Measurements from ENCODE around the gene MED22. TPM values are rescaled to one million over a fixed set of nuclear protein-coding genes. Genes with fewer than 3 reads are reported as not detected.
A peak's percentile ranks its signal among the peaks of the same experiment; 100 is the strongest.

The MED22 gene
- total RNA-seq, 1 donor from 2014 or later: 39.5 TPM

GRCh38 chr9:133370685-133371084 lies 22.8 kb upstream of the MED22 start:
- H3K27ac Mint-ChIP-seq: peak overlapping the region; percentile 94
- H3K4me3 Mint-ChIP-seq: peak overlapping the region; percentile 84
- H3K36me3 Mint-ChIP-seq (ENCODE audit: low read depth): peaks cover 76% of the 10 kb centered on the region
- H3K9me3 Mint-ChIP-seq: no peaks in the 10 kb centered on the region
- H3K4me1 Mint-ChIP-seq: peaks cover 62% of the 10 kb centered on the region
- H3K27me3 Mint-ChIP-seq: peaks cover 2% of the 10 kb centered on the region
- intact Hi-C loops (cut with micrococcal nuclease): loop anchor here (1.0 to 5.0 kb wide), 6 partner anchors 14 to 223 kb away; partner anchors contain the start of genes MED22, RPL7A, SURF1 and SURF2
- peak; percentile 80 for DNase-seq

- Mint-ChIP-seq H3K27me3 (peaks cover 2% of the 10 kb centered on the region), H3K27ac (peak overlapping the region; percentile 94), H3K9me3 (no peaks in the 10 kb centered on the region), H3K36me3 (ENCODE audit: low read depth) (peaks cover 80% of the 10 kb centered on the region), H3K4me1 (peaks cover 59% of the 10 kb centered on the region), H3K4me3 (peak overlapping the region; percentile 84)
- no peak for DNase-seq
- intact Hi-C loops (cut with micrococcal nuclease): loop anchor here (2.0 to 5.0 kb wide), 3 partner anchors 91 to 223 kb away; no protein-coding TSS in a partner anchor
These were observed 22.0 kb upstream of the MED22 start for GRCh38 chr9:133369933-133370332.

GRCh38 chr9:133369422-133369821 lies 21.5 kb upstream of the MED22 start:
- intact Hi-C loops (cut with micrococcal nuclease): no loop called here
- peak overlapping the region; percentile 94 for H3K27ac Mint-ChIP-seq
- H3K4me1 Mint-ChIP-seq: peaks cover 55% of the 10 kb centered on the region
- DNase-seq: no peak
- peaks cover 75% of the 10 kb centered on the region for H3K36me3 Mint-ChIP-seq (ENCODE audit: low read depth)
- no peaks in the 10 kb centered on the region for H3K9me3 Mint-ChIP-seq
- peak overlapping the region; percentile 84 for H3K4me3 Mint-ChIP-seq
- no peaks in the 10 kb centered on the region for H3K27me3 Mint-ChIP-seq

- Mint-ChIP-seq H3K9me3 (no peaks in the 10 kb centered on the region), H3K4me1 (peaks cover 52% of the 10 kb centered on the region), H3K36me3 (ENCODE audit: low read depth) (peaks cover 80% of the 10 kb centered on the region), H3K27me3 (no peaks in the 10 kb centered on the region), H3K4me3 (peak overlapping the region; percentile 22), H3K27ac (peak overlapping the region; percentile 94)
- intact Hi-C loops (cut with micrococcal nuclease): no loop called here
- DNase-seq: no peak
These were observed 20.4 kb upstream of the MED22 start for GRCh38 chr9:133368249-133368881.

- H3K4me1 Mint-ChIP-seq: peaks cover 46% of the 10 kb centered on the region
- DNase-seq: no peak
- H3K9me3 Mint-ChIP-seq: no peaks in the 10 kb centered on the region
- no peaks in the 10 kb centered on the region for H3K27me3 Mint-ChIP-seq
- H3K27ac Mint-ChIP-seq: no peak overlapping the region
- H3K4me3 Mint-ChIP-seq: no peak overlapping the region
- H3K36me3 Mint-ChIP-seq (ENCODE audit: low read depth): peaks cover 80% of the 10 kb centered on the region
- intact Hi-C loops (cut with micrococcal nuclease): no loop called here
These were observed 19.8 kb upstream of the MED22 start for GRCh38 chr9:133367778-133368177.

DNA sequence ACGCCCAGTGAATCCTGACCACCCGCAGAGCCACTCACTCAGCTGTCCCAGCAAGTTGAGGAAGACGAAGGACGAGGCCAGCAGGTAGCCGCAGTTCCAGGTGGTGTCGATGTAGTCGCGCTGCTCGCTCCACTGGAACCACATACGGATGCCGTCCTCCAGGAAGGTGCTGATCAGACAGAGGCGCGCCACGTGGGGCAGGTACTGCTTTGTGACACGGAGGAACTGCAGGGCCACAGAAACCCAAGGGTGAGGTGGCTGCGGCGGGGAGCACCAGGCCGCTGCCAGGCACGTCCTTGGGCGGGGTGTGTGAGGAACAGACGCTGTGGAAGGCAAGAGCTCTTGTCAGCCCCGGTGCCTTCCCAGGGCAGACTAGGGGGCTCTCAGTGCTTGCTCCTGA lies 19.3 kb upstream of the MED22 start:
- Mint-ChIP-seq H3K4me1 (peaks cover 41% of the 10 kb centered on the region), H3K27me3 (no peaks in the 10 kb centered on the region), H3K36me3 (ENCODE audit: low read depth) (peaks cover 78% of the 10 kb centered on the region)

GRCh38 chr9:133366435-133366834 lies 18.5 kb upstream of the MED22 start:
- no peak for DNase-seq
- Mint-ChIP-seq H3K36me3 (ENCODE audit: low read depth) (peaks cover 78% of the 10 kb centered on the region), H3K27me3 (no peaks in the 10 kb centered on the region), H3K4me1 (peaks cover 40% of the 10 kb centered on the region), H3K4me3 (no peak overlapping the region), H3K27ac (no peak overlapping the region), H3K9me3 (no peaks in the 10 kb centered on the region)
- intact Hi-C loops (cut with micrococcal nuclease): no loop called here

More for the DNA sequence above, 19.3 kb upstream of the MED22 start:
- H3K9me3 Mint-ChIP-seq: no peaks in the 10 kb centered on the region
- intact Hi-C loops (cut with micrococcal nuclease): no loop called here
- H3K27ac Mint-ChIP-seq: no peak overlapping the region
- H3K4me3 Mint-ChIP-seq: no peak overlapping the region
- no peak for DNase-seq

GRCh38 chr9:133362359-133363044 lies 14.6 kb upstream of the MED22 start:
- H3K4me1 Mint-ChIP-seq: peaks cover 35% of the 10 kb centered on the region

DNA sequence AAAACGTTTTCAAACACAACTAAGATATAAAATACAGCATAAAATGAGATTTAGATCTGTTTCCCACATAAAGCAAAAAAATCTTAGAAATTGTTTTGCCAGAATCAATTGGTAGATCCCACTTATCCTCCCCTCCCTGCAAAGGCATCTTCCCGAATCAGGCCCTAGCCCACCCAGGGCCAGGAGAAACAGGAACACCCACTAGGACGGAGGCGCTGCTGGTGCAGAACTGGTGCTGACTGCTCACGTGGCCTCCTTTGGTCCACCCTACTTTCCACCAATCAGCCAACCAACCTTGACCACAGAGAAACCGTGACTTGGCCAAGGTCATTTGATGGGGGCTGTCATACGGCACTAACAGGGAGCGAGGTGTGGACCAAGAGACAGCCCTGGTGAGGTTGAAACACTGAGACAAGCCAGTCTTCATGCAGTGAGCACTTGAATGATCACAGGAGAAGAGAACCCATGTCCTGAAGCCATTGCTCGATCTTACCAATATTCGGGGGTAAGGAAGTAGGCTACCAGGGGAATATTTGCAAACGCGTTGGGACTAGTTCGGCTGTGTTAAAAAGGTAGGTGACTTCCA lies 13.7 kb upstream of the MED22 start:
- intact Hi-C loops (cut with micrococcal nuclease): no loop called here
- Mint-ChIP-seq H3K4me1 (peaks cover 35% of the 10 kb centered on the region), H3K4me3 (no peak overlapping the region), H3K9me3 (no peaks in the 10 kb centered on the region), H3K36me3 (ENCODE audit: low read depth) (peaks cover 68% of the 10 kb centered on the region), H3K27me3 (no peaks in the 10 kb centered on the region), H3K27ac (peak overlapping the region; percentile 76)
- DNase-seq: no peak

More at GRCh38 chr9:133362359-133363044, 14.6 kb upstream of the MED22 start:
- intact Hi-C loops (cut with micrococcal nuclease): no loop called here
- no peaks in the 10 kb centered on the region for H3K27me3 Mint-ChIP-seq
- peaks cover 73% of the 10 kb centered on the region for H3K36me3 Mint-ChIP-seq (ENCODE audit: low read depth)
- no peaks in the 10 kb centered on the region for H3K9me3 Mint-ChIP-seq
- no peak overlapping the region for H3K4me3 Mint-ChIP-seq
- no peak for DNase-seq
- H3K27ac Mint-ChIP-seq: peak overlapping the region; percentile 28

GRCh38 chr9:133360400-133361393 lies 12.8 kb upstream of the MED22 start:
- DNase-seq: no peak
- H3K4me3 Mint-ChIP-seq: no peak overlapping the region
- H3K36me3 Mint-ChIP-seq (ENCODE audit: low read depth): peaks cover 62% of the 10 kb centered on the region
- intact Hi-C loops (cut with micrococcal nuclease): no loop called here
- no peaks in the 10 kb centered on the region for H3K9me3 Mint-ChIP-seq
- peak overlapping the region; percentile 76 for H3K27ac Mint-ChIP-seq
- H3K4me1 Mint-ChIP-seq: peaks cover 35% of the 10 kb centered on the region
- H3K27me3 Mint-ChIP-seq: no peaks in the 10 kb centered on the region

DNA sequence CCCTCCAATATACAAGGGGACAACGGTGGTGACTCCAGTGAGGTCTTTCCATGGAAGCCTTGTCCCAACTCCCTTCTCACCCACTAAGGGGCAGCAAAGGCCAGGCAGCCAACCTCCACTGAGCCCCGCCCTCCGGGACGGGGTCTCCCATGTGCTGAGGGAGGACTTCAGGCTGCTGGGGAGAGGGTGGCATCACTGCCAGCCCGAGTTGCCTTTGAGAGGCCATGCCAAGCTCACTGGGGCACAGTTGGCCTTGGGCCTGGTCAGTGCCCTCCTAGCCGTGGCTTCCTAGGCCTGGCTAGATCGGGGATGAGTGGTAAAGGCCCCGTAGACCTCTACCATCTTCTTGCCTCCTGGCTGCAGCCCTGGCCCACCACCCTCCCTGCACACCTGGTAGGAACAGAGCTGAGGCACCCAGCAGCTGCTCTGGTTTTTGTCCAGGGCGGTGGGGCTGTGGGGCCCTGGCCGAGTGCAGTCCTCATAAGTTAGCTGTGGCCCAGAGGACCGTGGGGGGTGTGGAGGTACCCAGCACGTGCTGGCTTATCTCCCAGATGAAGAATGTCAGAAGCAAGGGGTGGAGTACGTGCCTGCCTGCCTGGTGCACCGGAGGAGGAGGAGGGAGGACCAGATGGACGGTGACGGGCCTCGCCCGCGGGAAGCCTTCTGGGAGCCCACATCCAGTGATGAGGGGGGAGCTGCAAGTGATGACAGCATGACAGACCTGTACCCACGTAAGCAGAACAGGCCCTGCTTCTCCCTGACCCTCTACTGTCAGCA lies 11.7 kb upstream of the MED22 start:
- Mint-ChIP-seq H3K9me3 (no peaks in the 10 kb centered on the region), H3K4me1 (peaks cover 41% of the 10 kb centered on the region), H3K4me3 (no peak overlapping the region), H3K27ac (no peak overlapping the region), H3K27me3 (no peaks in the 10 kb centered on the region), H3K36me3 (ENCODE audit: low read depth) (peaks cover 55% of the 10 kb centered on the region)
- intact Hi-C loops (cut with micrococcal nuclease): loop anchor here (5.0 to 10.0 kb wide), 2 partner anchors 58 to 335 kb away; partner anchors contain the start of gene REXO4
- DNase-seq: no peak

DNA sequence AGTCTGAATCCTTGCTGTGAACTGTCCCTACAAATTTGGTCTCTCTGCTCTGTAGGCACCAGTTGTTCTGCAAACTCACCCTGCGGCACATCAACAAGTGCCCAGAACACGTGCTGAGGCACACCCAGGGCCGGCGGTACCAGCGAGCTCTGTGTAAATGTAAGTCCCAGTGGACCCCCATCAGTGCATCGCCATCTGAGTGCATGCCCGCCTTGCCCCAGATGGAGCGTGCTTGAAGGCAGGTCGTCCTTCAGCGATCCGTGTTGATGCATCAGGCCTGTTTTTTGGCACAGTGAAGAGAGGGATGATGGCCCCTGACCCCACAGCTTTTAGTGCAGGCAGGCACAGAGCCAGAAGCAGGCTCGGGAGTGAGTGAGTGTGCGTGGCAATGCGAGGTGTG lies 9.7 kb upstream of the MED22 start:
- Mint-ChIP-seq H3K27ac (no peak overlapping the region), H3K36me3 (ENCODE audit: low read depth) (peaks cover 45% of the 10 kb centered on the region), H3K4me1 (peaks cover 46% of the 10 kb centered on the region), H3K27me3 (no peaks in the 10 kb centered on the region), H3K4me3 (peak overlapping the region; percentile 88), H3K9me3 (no peaks in the 10 kb centered on the region)
- no peak for DNase-seq
- intact Hi-C loops (cut with micrococcal nuclease): loop anchor here (5.0 to 10.0 kb wide), 2 partner anchors 60 to 333 kb away; partner anchors contain the start of gene REXO4
